ENCODE measurements around the gene IL12RB1.

The IL12RB1 gene

GRCh38 chr19:18090545-18091216, 3.9 kb upstream of the IL12RB1 start:
- peak in 18 of 56 donors; percentile 9 to 49 (median 23) for DNase-seq

GRCh38 chr19:18089726-18090125, 3.0 kb upstream of the IL12RB1 start:
- peak in 55 of 56 donors; percentile 22 to 96 (median 81) for DNase-seq

GRCh38 chr19:18089096-18089541, 2.4 kb upstream of the IL12RB1 start:
- DNase-seq, result peak in 26 of 56 donors; percentile 8 to 78 (median 31)

- DNase-seq, result no peak
Observed at GRCh38 chr19:18085702-18086457, 854 bp downstream of the IL12RB1 start.

- DNase-seq, result no peak
Observed at GRCh38 chr19:18083929-18084684, 2.6 kb downstream of the IL12RB1 start.

GRCh38 chr19:18074192-18074591, 12.5 kb downstream of the IL12RB1 start:
- no peak for DNase-seq

GRCh38 chr19:18073197-18073596, 13.5 kb downstream of the IL12RB1 start:
- DNase-seq, result no peak

- no peak for DNase-seq
Observed at GRCh38 chr19:18072335-18072734, 14.4 kb downstream of the IL12RB1 start.

- peak in 28 of 56 donors; percentile 3 to 75 (median 30) for DNase-seq
Observed at GRCh38 chr19:18070181-18070580, 16.6 kb downstream of the IL12RB1 start.

- DNase-seq, result no peak
Observed at GRCh38 chr19:18069383-18069782, 17.4 kb downstream of the IL12RB1 start.

- no peak for DNase-seq
Observed at GRCh38 chr19:18068395-18068794, 18.3 kb downstream of the IL12RB1 start.

- no peak for DNase-seq
Observed at GRCh38 chr19:18065173-18065495, 21.6 kb downstream of the IL12RB1 start.

GRCh38 chr19:18063463-18063862, 23.3 kb downstream of the IL12RB1 start:
- peak in 1 of 56 donors; percentile 5 for DNase-seq

GRCh38 chr19:18062028-18062427, 24.7 kb downstream of the IL12RB1 start:
- peak in 5 of 56 donors; percentile 24 to 49 (median 41) for DNase-seq

GRCh38 chr19:18060472-18060871, 26.3 kb downstream of the IL12RB1 start:
- DNase-seq, result no peak

GRCh38 chr19:18059902-18060301, 26.8 kb downstream of the IL12RB1 start:
- DNase-seq, result no peak

- no peak for DNase-seq
Observed at GRCh38 chr19:18059297-18059696, 27.4 kb downstream of the IL12RB1 start.

- peak in 53 of 56 donors; percentile 14 to 87 (median 69) for DNase-seq
Observed at GRCh38 chr19:18058208-18059009, 28.3 kb downstream of the IL12RB1 start.

GRCh38 chr19:18057557-18057956, 29.2 kb downstream of the IL12RB1 start:
- DNase-seq, result peak in 41 of 56 donors; percentile 3 to 70 (median 39)

- DNase-seq, result no peak
Observed at GRCh38 chr19:18055967-18056366, 30.8 kb downstream of the IL12RB1 start.

- DNase-seq, result no peak
Observed at GRCh38 chr19:18053576-18054219, 33.0 kb downstream of the IL12RB1 start.
